PC-9 (cell line): Measurements from ENCODE around the gene OTX1. TPM values are rescaled to one million over a fixed set of nuclear protein-coding genes. Genes with fewer than 3 reads are reported as not detected.

Experiments used
- BruUV-seq: library from RNA; stranded (reverse); fragments of 400-500 nt; replicated peaks from 2 replicates; lab custom pipeline; 2021; lab: Mats Ljungman, UMichigan
- CTCF ChIA-PET: fragments of 300-600 bp; sonication (Branson Sonifier 250); formaldehyde crosslinking; loops from one replicate; lab custom pipeline; 2022; ENCODE audit warnings: antibody characterized with exemption; lab: Charles Lee
- POLR2A ChIA-PET: fragments of 300-600 bp; sonication (Branson Sonifier 250); formaldehyde crosslinking; loops from one replicate; lab custom pipeline; 2022; ENCODE audit warnings: antibody characterized with exemption; ENCODE audit not compliant: unreplicated experiment; lab: Charles Lee
- DNase-seq, 2 experiments: peaks; one replicate each; pipeline versions ENCODE4 v3.0.0 to v3.0.0-alpha.2; 2015 to 2022; ENCODE audit warnings: mixed read lengths in 1 of 2
- H2AFZ ChIP-seq: fragments of 200-600 bp; sonication (generic); 2 replicates; pipeline ENCODE4 v1.8.1; 2017; ENCODE audit warnings: antibody characterized with exemption
- H3F3A ChIP-seq: fragments of 200-600 bp; sonication (generic); 2 replicates; pipeline ENCODE4 v1.8.1; 2017; ENCODE audit warnings: antibody characterized with exemption, mild to moderate bottlenecking, low read depth; ENCODE audit not compliant: insufficient read depth
- H3K27ac ChIP-seq: fragments of 200-600 bp; sonication (generic); 2 replicates; pipeline ENCODE4 v1.6.1; 2016; ENCODE audit warnings: mixed run types
- H3K27me3 ChIP-seq: fragments of 200-600 bp; sonication (generic); 2 replicates; pipeline ENCODE4 v1.6.1; 2016; ENCODE audit warnings: low read depth, mixed run types; ENCODE audit not compliant: insufficient read depth
- H3K36me3 ChIP-seq: fragments of 200-600 bp; sonication (generic); 2 replicates; pipeline ENCODE4 v1.6.1; 2016; ENCODE audit warnings: low read depth, mixed run types
- H3K4me1 ChIP-seq: fragments of 200-600 bp; sonication (generic); replicated peaks from 2 replicates; pipeline ENCODE4 v1.6.1; 2016; ENCODE audit warnings: mixed run types; ENCODE audit not compliant: insufficient read depth
- H3K4me2 ChIP-seq: fragments of 200-600 bp; sonication (generic); 2 replicates; pipeline ENCODE4 v1.6.1; 2017; ENCODE audit warnings: mixed run types
- H3K4me3 ChIP-seq: fragments of 200-600 bp; sonication (generic); 2 replicates; pipeline ENCODE4 v1.6.1; 2016; ENCODE audit warnings: mixed run types
- H3K79me2 ChIP-seq: fragments of 200-600 bp; sonication (generic); 2 replicates; pipeline ENCODE4 v1.6.1; 2017; ENCODE audit warnings: low read depth, mixed run types
- H3K9me2 ChIP-seq: fragments of 200-600 bp; sonication (generic); 2 replicates; pipeline ENCODE4 v1.8.1; 2017; ENCODE audit warnings: mild to moderate bottlenecking; ENCODE audit not compliant: insufficient read depth
- H3K9me3 ChIP-seq: fragments of 200-600 bp; sonication (generic); 2 replicates; pipeline ENCODE4 v1.8.1; 2016; ENCODE audit warnings: low read depth; ENCODE audit not compliant: insufficient read depth
- H4K20me1 ChIP-seq: fragments of 200-600 bp; sonication (generic); 2 replicates; pipeline ENCODE4 v1.8.1; 2017; ENCODE audit not compliant: insufficient read depth
- EZH2 ChIP-seq: fragments of 200-600 bp; sonication (generic); IDR thresholded peaks from 2 replicates; pipeline ENCODE4 v1.8.0; 2017; ENCODE audit warnings: antibody characterized with exemption, low read depth
- intact Hi-C: fragments of 100-400 bp; cut with micrococcal nuclease; formaldehyde crosslinking; loops from one replicate; pipeline ENCODE4 v1.10.0; 2022; ENCODE audit not compliant: unreplicated experiment
- total RNA-seq: library from RNA; stranded (reverse); gene quantifications from 2 replicates; pipeline ENCODE4 v1.2.3, GENCODE V29; 2021
- TF ChIP-seq, protein P1 (sequence below): fragments of 200-600 bp; sonication (generic); conservative IDR thresholded peaks from 2 replicates; pipeline ENCODE4 v1.6.1; 2017; ENCODE audit warnings: mixed run types, antibody characterized with exemption, mild to moderate bottlenecking, moderate library complexity

The OTX1 gene
- total RNA-seq, 1 experiment from 2014 or later = 6.8 TPM

DNA sequence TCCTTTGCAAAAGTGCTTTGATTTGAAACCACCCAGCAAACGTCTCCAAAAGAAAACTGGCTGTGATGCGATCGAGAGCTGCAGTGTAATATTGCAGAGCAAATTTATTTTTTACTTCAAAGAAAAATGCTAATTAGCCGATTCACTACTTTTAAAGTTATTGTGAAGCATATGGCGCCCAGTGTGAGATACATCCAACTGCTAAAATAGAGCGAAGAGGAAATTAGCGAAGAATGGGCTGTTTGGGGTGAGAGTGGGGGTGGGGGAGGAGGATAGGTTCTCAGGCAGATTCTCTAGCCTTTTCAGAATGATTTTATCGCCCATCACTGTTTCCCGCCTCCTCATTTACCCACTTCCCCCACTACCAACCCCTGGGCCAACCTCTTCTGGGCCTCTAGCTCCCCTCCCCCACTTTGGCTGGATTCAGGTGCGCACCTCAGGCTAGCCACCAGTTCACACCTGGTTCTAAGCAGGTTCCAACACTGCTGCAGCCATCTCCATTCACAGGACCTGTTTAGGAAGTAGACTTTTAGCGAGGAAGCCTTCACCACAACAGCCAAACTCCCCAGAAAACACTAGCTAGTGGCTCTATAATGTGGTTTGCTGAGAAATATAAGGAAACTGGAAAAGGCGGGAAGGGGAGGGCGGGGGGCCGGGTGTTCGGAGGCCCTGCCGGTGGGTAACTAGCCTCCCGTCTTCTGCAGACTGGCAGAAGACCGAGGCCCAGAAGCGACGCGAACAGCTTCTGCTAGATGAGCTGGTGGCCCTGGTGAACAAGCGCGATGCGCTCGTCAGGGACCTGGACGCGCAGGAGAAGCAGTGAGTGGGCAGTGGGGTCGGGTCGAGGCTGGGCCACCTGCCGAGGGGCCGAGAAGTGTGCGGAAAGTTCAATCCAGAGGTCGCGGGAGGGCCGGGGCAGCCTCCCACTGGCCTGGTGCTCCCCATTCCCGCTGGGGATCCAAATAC is 6.0 kb upstream of the OTX1 start:
- CTCF ChIA-PET = no interaction called here
- H2AFZ ChIP-seq = no peak overlapping the region
- BruUV-seq = no TSS peak
- no peaks in the 10 kb centered on the region for H4K20me1 ChIP-seq
- no peak overlapping the region for H3K27ac ChIP-seq
- TF ChIP-seq, protein P1, sequence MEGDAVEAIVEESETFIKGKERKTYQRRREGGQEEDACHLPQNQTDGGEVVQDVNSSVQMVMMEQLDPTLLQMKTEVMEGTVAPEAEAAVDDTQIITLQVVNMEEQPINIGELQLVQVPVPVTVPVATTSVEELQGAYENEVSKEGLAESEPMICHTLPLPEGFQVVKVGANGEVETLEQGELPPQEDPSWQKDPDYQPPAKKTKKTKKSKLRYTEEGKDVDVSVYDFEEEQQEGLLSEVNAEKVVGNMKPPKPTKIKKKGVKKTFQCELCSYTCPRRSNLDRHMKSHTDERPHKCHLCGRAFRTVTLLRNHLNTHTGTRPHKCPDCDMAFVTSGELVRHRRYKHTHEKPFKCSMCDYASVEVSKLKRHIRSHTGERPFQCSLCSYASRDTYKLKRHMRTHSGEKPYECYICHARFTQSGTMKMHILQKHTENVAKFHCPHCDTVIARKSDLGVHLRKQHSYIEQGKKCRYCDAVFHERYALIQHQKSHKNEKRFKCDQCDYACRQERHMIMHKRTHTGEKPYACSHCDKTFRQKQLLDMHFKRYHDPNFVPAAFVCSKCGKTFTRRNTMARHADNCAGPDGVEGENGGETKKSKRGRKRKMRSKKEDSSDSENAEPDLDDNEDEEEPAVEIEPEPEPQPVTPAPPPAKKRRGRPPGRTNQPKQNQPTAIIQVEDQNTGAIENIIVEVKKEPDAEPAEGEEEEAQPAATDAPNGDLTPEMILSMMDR = no peak
- no peak for TF ChIP-seq EZH2
- H3F3A ChIP-seq = peaks cover 18% of the 10 kb centered on the region
- no peaks in the 10 kb centered on the region for H3K79me2 ChIP-seq
- intact Hi-C loops = no loop called here
- H3K4me3 ChIP-seq = no peak overlapping the region
- no peaks in the 10 kb centered on the region for H3K9me2 ChIP-seq
- no peak overlapping the region for H3K4me2 ChIP-seq
- 0 out of 2 replicates have a peak, but pooled peaks cover 6% of the 10 kb centered on the region for H3K4me1 ChIP-seq
- H3K27me3 ChIP-seq = no peaks in the 10 kb centered on the region
- H3K36me3 ChIP-seq = no peaks in the 10 kb centered on the region
- H3K9me3 ChIP-seq = no peaks in the 10 kb centered on the region
- POLR2A ChIA-PET = interaction anchor here (0.7 kb wide), 1 partner anchor 1038 kb away, joined by 5 read pairs; no protein-coding TSS in a partner anchor
- DNase-seq = no peak

DNA sequence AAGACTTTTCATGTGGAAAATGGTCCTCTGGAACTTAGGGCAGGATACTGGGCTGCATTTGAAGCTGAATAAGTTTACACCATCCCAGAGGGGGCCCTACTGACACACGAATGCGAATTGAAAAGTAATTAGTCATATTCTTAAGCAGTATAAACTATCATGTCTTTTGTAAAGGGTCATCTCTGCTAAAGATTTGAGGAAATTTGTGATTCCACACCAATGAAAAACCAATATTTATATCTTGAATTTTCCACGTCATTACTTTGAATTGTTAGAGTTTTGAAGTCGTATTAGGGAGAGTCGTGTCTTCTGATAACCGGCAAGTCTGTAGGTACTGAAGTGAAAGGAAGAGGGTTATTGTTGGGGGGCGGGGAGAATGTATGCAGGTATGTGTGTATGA is 4.1 kb upstream of the OTX1 start:
- peaks cover 18% of the 10 kb centered on the region for H3F3A ChIP-seq
- no peak overlapping the region for H3K27ac ChIP-seq
- no peaks in the 10 kb centered on the region for H3K27me3 ChIP-seq

DNA sequence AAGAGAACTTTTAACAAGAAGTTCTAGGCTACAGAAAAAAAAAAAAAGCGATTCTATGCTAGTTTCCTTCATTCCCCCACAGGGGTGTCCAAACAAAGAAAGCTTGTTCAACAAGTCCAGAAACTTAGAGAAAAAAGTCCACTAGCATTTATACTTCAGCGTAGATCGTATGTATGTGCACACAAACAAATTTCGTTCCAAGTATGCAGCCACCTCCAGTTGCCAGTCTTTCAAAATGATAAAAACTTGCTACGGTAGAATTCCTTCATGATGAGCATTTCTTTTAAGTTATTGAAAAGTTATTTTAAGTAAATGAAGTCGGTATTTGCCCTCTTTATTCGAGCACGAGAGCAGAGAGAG is 3.7 kb upstream of the OTX1 start:
- no peak overlapping the region for H2AFZ ChIP-seq

More for the DNA sequence above, 4.1 kb upstream of the OTX1 start:
- no peak overlapping the region for H3K4me2 ChIP-seq
- ChIA-PET CTCF (no interaction called here), POLR2A (no interaction called here)
- no peaks in the 10 kb centered on the region for H3K9me2 ChIP-seq
- H3K36me3 ChIP-seq = no peaks in the 10 kb centered on the region
- no peak overlapping the region for H3K4me3 ChIP-seq
- H2AFZ ChIP-seq = no peak overlapping the region
- H3K4me1 ChIP-seq = 0 out of 2 replicates have a peak, but pooled peaks cover 6% of the 10 kb centered on the region
- no peak for DNase-seq
- H3K79me2 ChIP-seq = no peaks in the 10 kb centered on the region
- no peaks in the 10 kb centered on the region for H3K9me3 ChIP-seq
- intact Hi-C loops = no loop called here
- TF ChIP-seq EZH2 = no peak
- TF ChIP-seq, protein P1 = no peak
- H4K20me1 ChIP-seq = no peaks in the 10 kb centered on the region
- BruUV-seq = no TSS peak

More for the DNA sequence above, 3.7 kb upstream of the OTX1 start:
- TF ChIP-seq, protein P1 = no peak
- TF ChIP-seq EZH2 = no peak
- Histone ChIP-seq H3K9me2 (no peaks in the 10 kb centered on the region), H3K4me3 (no peak overlapping the region), H3F3A (peaks cover 18% of the 10 kb centered on the region), H3K4me1 (0 out of 2 replicates have a peak, but pooled peaks cover 6% of the 10 kb centered on the region), H3K9me3 (no peaks in the 10 kb centered on the region), H3K27me3 (no peaks in the 10 kb centered on the region), H3K4me2 (no peak overlapping the region), H3K36me3 (no peaks in the 10 kb centered on the region), H4K20me1 (no peaks in the 10 kb centered on the region), H3K27ac (no peak overlapping the region), H3K79me2 (no peaks in the 10 kb centered on the region)
- no TSS peak for BruUV-seq
- ChIA-PET POLR2A (no interaction called here), CTCF (no interaction called here)
- intact Hi-C loops = no loop called here
- no peak for DNase-seq
